ENCODE measurements around the gene ZNF428. TPM values are rescaled to one million over a fixed set of nuclear protein-coding genes. Genes with fewer than 3 reads are reported as not detected.

ZNF428 gene
- total and polyA plus RNA-seq, 2 donors from 2014 or later: 44.3 to 95.4 TPM

GRCh38 chr19:43644181-43644580 is 24.8 kb upstream of the ZNF428 start:
- Histone ChIP-seq H3K27ac (ENCODE audit: low read depth in 2 of 2, low read length in 2 of 2) (no peak overlapping the region), H3K27me3 (ENCODE audit: control insufficient read depth, insufficient read depth, low read length) (no peaks in the 10 kb centered on the region), H3K9ac (ENCODE audit: low read length in 3 of 3) (no peak overlapping the region), H3K36me3 (ENCODE audit: control insufficient read depth in 2 of 3, insufficient read depth in 3 of 3, low read length in 3 of 3) (no peaks in the 10 kb centered on the region), H3K4me1 (ENCODE audit: control insufficient read depth in 2 of 3, insufficient read depth in 2 of 3, low read depth in 1 of 3, low read length in 3 of 3) (peaks cover 0 to 8% (median 0%) of the 10 kb centered on the region in 3 donors), H3K9me3 (ENCODE audit: control insufficient read depth in 2 of 3, insufficient read depth in 1 of 3, low read length in 3 of 3) (no peaks in the 10 kb centered on the region), H3K4me3 (ENCODE audit: low read length in 3 of 3) (no peak overlapping the region)
- FAIRE-seq: no peak
- TF ChIP-seq CTCF (IDR thresholded peaks at IDR 0.05; ENCODE audit: borderline replicate concordance, extremely low read depth, insufficient read depth): no peak
- no peak for DNase-seq
- intact Hi-C loops (cut with DNase I): no loop called here

- FAIRE-seq (no peak), DNase-seq (no peak)
- Histone ChIP-seq H3K4me1 (ENCODE audit: control insufficient read depth in 2 of 3, insufficient read depth in 2 of 3, low read depth in 1 of 3, low read length in 3 of 3) (peaks cover 0 to 8% (median 0%) of the 10 kb centered on the region in 3 donors), H3K9me3 (ENCODE audit: control insufficient read depth in 2 of 3, insufficient read depth in 1 of 3, low read length in 3 of 3) (no peaks in the 10 kb centered on the region), H3K36me3 (ENCODE audit: control insufficient read depth in 2 of 3, insufficient read depth in 3 of 3, low read length in 3 of 3) (no peaks in the 10 kb centered on the region), H3K27me3 (ENCODE audit: control insufficient read depth, insufficient read depth, low read length) (no peaks in the 10 kb centered on the region), H3K27ac (ENCODE audit: low read depth in 2 of 2, low read length in 2 of 2) (no peak overlapping the region), H3K9ac (ENCODE audit: low read length in 3 of 3) (no peak overlapping the region), H3K4me3 (ENCODE audit: low read length in 3 of 3) (no peak overlapping the region)
- intact Hi-C loops (cut with DNase I): no loop called here
- TF ChIP-seq CTCF (IDR thresholded peaks at IDR 0.05; ENCODE audit: borderline replicate concordance, extremely low read depth, insufficient read depth): no peak
Observed at GRCh38 chr19:43643326-43643725, 23.9 kb upstream of the ZNF428 start.

GRCh38 chr19:43642531-43642930 is 23.1 kb upstream of the ZNF428 start:
- no peak overlapping the region for H3K9ac ChIP-seq (ENCODE audit: low read length in 3 of 3)
- DNase-seq (no peak), FAIRE-seq (no peak)
- peaks cover 0 to 8% (median 0%) of the 10 kb centered on the region in 3 donors for H3K4me1 ChIP-seq (ENCODE audit: control insufficient read depth in 2 of 3, insufficient read depth in 2 of 3, low read depth in 1 of 3, low read length in 3 of 3)
- no peak for TF ChIP-seq CTCF (IDR thresholded peaks at IDR 0.05; ENCODE audit: borderline replicate concordance, extremely low read depth, insufficient read depth)
- intact Hi-C loops (cut with DNase I): no loop called here
- no peaks in the 10 kb centered on the region for H3K27me3 ChIP-seq (ENCODE audit: control insufficient read depth, insufficient read depth, low read length)
- no peak overlapping the region for H3K4me3 ChIP-seq (ENCODE audit: low read length in 3 of 3)
- no peaks in the 10 kb centered on the region for H3K36me3 ChIP-seq (ENCODE audit: control insufficient read depth in 2 of 3, insufficient read depth in 3 of 3, low read length in 3 of 3)
- no peak overlapping the region for H3K27ac ChIP-seq (ENCODE audit: low read depth in 2 of 2, low read length in 2 of 2)
- H3K9me3 ChIP-seq (ENCODE audit: control insufficient read depth in 2 of 3, insufficient read depth in 1 of 3, low read length in 3 of 3): no peaks in the 10 kb centered on the region

- H3K9ac ChIP-seq (ENCODE audit: low read length in 3 of 3): no peak overlapping the region
- H3K4me3 ChIP-seq (ENCODE audit: low read length in 3 of 3): no peak overlapping the region
- TF ChIP-seq CTCF (IDR thresholded peaks at IDR 0.05; ENCODE audit: borderline replicate concordance, extremely low read depth, insufficient read depth): no peak
- H3K9me3 ChIP-seq (ENCODE audit: control insufficient read depth in 2 of 3, insufficient read depth in 1 of 3, low read length in 3 of 3): no peaks in the 10 kb centered on the region
- no peak for FAIRE-seq
- H3K27ac ChIP-seq (ENCODE audit: low read depth in 2 of 2, low read length in 2 of 2): no peak overlapping the region
- H3K36me3 ChIP-seq (ENCODE audit: control insufficient read depth in 2 of 3, insufficient read depth in 3 of 3, low read length in 3 of 3): no peaks in the 10 kb centered on the region
- peaks cover 0 to 8% (median 0%) of the 10 kb centered on the region in 3 donors for H3K4me1 ChIP-seq (ENCODE audit: control insufficient read depth in 2 of 3, insufficient read depth in 2 of 3, low read depth in 1 of 3, low read length in 3 of 3)
- no peak for DNase-seq
- intact Hi-C loops (cut with DNase I): no loop called here
- no peaks in the 10 kb centered on the region for H3K27me3 ChIP-seq (ENCODE audit: control insufficient read depth, insufficient read depth, low read length)
Observed at GRCh38 chr19:43641333-43641732, 21.9 kb upstream of the ZNF428 start.

All from kidney (tissue), 14 donors.